HG03469 (cell line): Measurements from ENCODE around the gene LPCAT1.
A peak's percentile ranks its signal among the peaks of the same experiment; 100 is the strongest.
"Not testable (repeated sequence)": the region's sequence is repeated elsewhere in the genome, so short reads cannot be mapped to it uniquely, and the experiment has no call there.

Source experiments
- ATAC-seq: cut with Tn5 transposase; IDR thresholded peaks from one replicate; pipeline ENCODE4 v1.9.1; 2021; ENCODE audit warnings: mild to moderate bottlenecking, moderate library complexity, moderate number of reproducible peaks; ENCODE audit not compliant: unreplicated experiment

Gene LPCAT1

GRCh38 chr5:1523480-1523792 is 324 bp downstream of the LPCAT1 start:
- peak; percentile 20 for ATAC-seq

- no peak for ATAC-seq
Observed at GRCh38 chr5:1522601-1523479, 920 bp downstream of the LPCAT1 start.

DNA sequence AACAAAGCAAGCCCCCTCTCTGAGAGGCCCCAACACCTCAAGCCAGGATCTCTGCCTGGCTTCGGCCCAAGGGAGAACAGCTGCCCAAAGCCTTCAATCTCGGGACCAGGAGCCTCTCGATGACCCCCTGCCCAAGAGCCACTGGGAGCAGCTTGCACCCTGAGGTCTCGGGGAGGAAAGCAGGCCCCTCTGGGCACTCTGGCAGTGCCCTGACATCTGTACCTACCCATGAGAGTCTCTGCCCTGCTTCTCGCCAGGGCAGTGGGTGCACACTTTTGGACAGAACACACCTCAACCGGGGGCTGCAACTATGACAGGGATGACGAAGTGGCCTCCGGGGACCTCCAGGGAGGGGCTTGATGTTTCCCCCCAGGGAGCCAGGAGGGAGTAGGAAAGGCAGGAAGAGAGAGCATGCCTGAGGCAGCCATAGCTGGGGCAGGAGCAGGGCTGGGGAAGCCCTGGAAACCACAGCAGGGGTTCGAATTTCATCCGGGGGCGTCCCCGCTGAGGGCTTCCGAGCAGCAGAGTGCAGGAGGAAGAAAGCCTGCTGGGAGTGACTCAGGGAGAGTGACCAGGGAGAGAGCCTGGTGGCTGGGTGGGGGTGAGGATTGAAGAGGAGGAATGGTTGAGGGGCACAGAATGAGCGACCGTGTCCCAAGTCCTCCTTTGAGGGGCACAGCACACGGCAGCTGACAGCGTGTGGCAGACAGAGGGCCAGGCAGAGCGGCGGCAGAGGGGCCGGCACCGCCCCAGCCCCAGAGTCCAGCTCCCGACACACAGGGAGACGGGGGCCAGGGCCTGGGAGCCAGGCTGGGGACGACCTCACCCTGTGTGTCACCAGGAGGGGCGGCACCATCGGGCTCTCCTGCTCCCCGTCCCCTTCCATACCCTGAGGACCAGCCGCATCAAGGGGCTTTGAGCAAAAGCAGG is 1.8 kb downstream of the LPCAT1 start:
- no peak for ATAC-seq

DNA sequence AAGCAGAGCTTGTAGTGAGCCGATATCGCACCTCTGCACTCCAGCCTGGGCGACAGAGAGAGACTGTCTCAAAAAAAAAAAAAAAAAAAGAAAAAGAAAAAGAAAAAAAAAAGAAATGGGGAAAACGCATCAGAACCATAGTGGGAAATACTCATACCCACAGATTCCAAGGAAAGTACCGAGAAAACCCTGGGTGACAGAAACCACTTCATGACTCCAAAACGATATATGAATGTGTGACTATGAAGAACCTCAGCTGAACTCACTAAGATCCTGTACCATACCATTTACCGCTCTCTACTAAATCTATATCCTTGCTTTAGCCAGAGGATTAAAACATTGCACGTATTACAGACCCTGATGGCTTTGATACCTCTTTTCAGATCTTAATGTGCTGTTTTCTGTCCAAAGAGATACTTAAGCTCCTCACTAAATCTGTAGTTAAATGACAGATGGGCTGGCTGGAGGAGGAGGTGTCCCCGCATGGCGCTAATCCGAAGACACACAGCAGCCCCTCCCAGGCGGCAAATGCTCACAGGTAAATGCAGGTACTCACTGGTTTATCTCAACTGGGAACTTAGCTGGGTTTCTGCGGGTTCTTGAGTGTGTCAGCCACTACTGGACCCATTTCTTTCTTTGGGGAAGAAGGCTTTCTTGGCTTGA is 2.8 kb downstream of the LPCAT1 start:
- no peak for ATAC-seq

GRCh38 chr5:1519631-1520210 is 4.0 kb downstream of the LPCAT1 start:
- no peak for ATAC-seq

DNA sequence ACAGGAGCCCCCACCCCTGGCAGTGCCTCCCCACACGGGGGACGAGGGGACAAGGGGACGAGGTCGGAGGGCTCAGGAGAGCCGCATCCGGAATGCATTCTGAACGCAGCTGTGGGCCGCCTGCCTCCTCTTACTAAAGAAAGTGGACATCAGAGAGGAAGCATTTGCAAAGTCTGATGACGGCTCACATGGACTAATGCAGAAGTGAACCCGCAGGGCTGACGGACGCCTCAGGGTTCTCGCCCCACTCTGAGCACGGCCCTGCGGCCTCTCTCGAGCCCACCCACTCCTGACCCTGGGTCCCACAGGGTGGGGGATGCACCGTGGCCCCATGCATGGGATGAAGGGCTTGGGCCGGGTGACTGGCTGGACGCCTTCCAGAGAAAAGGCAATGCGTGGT is 5.9 kb downstream of the LPCAT1 start:
- ATAC-seq, result no peak

DNA sequence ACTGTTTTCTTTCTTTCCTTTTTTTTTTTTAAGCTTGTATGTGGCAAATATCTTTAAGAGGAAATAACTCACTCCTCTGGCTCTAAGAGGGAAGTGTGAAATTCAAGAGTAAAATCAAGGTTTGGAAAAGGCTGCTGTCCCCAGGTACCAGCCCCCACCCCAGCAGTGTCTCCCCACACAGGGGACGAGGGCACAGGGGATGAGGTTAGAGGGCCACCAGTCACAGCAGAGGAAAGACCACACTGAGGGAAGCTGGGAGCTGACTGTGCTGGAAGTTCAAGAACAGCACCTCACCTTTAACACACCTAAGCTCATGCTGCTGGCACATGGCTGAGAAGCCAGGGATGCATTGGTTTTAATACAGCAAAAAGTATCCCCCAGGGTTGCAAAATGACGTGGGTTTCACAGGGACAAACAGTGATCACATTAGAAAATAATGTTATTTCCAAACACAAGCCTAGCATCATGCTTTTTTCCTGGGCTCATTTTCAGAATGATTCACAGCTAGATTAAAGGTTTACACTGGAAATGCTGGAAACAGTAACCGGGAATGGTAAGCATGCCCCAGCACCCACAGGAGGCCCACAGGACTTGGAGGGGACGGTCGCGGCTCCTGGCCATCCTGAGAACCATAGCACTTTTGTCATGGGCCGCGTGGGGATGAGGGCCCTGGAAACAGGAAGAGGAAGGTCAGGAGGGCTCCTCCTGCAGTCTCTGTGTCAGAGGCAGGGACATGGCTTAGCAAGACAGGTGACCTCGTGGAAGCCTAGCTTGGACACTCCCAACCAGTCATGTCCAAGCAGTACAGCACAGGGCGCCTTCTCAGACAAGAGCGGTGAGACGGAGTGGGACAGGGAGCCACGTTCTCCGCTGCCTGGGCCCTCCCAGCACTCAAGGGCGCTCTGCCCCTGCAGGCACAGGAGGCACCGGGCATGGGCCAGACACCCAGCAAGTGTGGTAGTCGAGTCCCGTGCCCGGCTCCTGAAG is 6.9 kb downstream of the LPCAT1 start:
- no peak for ATAC-seq

DNA sequence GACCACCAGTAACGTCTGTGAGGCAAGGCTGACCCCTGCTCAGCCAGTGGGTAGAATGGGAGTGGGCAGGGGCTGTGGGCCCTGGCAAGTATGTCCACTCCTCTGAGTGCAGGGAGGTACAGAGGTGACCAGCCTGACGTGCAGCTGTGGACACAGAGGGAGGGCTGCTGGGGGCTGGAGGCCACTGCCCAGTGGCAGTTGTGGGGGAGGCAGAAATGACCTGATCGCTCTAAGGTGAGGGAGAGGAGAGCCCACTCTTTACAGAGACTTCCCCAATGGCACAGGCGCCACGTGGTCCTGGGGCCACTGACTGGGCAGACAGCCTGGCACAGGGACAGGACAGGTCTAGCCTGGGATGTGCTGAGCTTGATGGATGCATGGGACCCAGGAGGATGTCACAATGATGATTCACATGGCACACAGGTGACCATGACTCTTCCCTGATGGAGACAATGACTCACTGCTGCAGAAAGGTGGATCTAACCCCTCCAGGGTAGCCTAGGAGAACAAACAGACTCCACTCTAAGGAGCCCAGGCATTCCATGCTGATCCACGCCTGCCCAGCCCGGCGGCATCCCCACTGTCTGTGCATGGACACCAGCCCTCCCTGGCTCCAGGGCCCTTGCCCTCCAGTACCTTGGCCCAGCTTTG is 7.7 kb downstream of the LPCAT1 start:
- ATAC-seq, result no peak

GRCh38 chr5:1515311-1515920 is 8.3 kb downstream of the LPCAT1 start:
- ATAC-seq, result no peak

- not testable (repeated sequence) for ATAC-seq
Observed at GRCh38 chr5:1514819-1515310, 8.9 kb downstream of the LPCAT1 start.

GRCh38 chr5:1514027-1514818 is 9.5 kb downstream of the LPCAT1 start:
- ATAC-seq, result no peak

DNA sequence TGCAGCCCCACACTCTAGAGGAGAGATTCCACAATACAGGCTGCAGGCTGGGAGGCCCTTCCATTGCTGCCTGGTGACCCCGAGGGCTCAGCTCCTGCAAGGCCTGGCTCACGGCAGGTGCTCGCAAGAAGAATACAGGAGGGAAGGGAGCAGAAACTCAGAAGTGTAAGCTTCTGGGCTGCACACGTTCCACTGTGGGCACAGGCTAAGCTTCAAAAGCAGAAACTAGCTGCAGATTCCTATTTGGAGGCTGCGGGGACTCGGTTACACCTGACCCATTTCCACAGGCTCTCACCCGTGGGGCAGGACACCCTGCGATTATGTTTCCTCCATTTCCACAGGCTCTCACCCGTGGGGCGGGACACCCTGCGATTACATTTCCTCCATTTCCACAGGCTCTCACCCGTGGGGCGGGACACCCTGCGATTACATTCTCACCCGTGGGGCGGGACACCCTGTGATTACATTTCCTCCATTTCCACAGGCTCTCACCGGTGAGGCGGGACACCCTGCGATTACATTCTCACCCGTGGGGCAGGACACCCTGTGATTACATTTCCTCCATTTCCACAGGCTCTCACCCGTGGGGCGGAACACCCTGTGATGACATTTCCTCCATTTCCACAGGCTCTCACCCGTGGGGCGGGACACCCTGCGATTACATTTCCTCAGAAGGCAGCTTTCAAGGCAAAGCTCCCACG is 10.3 kb downstream of the LPCAT1 start:
- ATAC-seq, result no peak

DNA sequence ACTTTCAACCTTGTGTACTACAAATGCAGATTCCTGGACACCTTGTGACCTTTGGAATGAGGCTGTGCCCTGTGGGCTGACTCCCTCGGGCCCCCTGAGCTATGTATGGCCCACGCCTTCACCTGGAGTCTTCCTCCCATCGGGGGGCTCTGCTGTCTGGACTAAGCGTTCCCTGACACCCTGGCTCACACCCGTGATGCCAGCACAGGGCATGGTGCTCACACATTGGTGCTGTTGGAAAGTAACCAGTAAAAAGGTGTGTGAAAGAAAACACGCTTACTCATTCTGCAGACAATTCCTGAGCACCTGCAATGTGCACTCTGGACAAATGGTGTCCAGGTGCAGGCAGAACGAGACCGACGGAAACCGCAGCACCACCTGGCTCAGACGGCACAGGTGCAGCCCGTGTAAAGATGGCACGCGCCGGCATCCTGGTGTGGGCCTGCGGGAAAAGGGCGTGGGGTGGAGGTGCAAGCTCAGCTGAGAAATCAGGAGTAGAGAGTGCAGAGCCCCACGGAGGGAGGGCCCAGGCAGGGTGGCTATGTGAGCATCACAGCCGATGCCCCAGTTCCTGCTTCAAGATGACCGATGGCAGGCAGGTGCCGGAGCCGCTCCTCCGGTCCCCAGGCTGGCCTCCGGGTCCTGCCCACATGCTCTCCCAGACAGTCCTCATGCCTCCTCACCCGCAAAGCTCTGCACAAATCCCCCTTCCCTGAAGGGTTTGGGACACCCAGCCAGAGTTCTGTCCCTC is 11.0 kb downstream of the LPCAT1 start:
- no peak for ATAC-seq

DNA sequence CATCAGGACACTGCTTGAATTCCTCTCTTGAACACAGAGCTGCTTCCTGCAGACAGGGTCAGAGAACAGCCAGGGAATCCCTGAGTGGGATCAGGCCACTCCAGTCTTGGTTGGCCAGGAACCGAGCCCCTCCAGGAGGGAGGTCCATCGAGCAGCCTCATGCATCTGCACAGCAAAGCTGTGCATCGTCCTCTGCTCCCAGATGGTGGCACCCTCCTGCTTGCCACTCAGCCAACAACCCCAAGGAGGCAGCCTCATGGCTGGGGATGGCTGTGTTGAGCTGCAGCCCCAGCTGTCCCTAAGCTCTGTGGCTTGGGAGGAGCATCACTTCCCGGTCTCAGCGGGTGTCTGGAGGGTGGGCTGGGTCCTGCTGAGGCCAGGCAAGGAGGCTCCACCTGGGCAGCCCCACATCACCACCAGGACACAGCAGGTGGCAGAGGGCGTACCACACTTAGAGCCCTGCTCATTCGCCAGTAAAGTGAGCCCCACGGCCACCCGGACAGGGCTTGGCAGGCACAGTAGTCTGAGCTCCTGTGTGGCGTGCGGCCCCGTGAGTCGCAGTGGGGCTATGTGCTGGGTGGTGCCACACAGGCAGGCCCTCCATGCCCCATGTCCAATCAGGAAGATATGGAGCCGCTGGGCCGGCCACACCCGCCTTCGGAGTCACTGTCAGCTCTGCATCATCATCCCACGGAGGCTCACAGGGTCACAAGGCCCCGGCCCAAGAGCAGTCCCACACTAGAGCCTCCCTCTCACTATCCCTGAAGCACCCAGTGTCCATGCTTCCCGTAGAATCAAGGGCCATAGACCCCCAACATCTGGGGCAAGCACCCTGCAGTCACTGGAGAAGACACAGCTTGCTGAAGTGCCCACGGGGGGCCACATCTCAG is 11.9 kb downstream of the LPCAT1 start:
- no peak for ATAC-seq

- ATAC-seq, result no peak
Observed at GRCh38 chr5:1511048-1511447, 12.7 kb downstream of the LPCAT1 start.

DNA sequence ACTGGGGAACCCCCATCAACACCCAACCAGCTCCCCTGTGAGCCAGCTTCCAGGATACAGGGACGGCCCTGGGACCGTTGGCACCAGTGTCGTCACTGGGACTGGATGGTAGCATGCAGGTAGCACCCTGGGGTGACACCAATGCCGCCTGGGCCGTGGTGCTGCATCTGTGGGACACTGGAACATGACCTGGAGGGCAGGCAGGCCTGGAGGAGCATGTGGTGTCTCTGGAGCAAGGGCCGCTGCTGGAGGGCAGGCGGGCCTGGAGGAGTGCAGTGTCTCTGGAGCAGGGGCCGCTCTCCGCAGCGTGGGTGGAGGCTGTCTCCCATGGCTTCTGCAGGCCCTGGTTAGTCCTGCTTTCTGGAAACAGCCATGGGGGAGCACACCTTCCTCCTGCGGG is 13.1 kb downstream of the LPCAT1 start:
- ATAC-seq, result no peak
